OCI-LY1 (cell line): ENCODE measurements around the gene TMPO.

Source experiments
- CTCF ChIP-seq: fragments of 200-600 bp; sonication (generic), shearing (Covaris generic); IDR thresholded peaks from 2 replicates; pipeline ENCODE4 v1.5.1; 2017; ENCODE audit warnings: mild to moderate bottlenecking, antibody characterized with exemption, low read length, moderate library complexity, mixed read lengths
- EZH2 ChIP-seq: fragments of 200-600 bp; sonication (generic), shearing (Covaris generic); IDR thresholded peaks from 2 replicates; pipeline ENCODE4 v1.8.0; 2017; ENCODE audit warnings: borderline replicate concordance, mixed run types, mild to moderate bottlenecking, antibody characterized with exemption, low read length, moderate library complexity, mixed read lengths

GRCh38 chr12:98549371-98550110, 34.2 kb downstream of the TMPO start:
- TF ChIP-seq CTCF (no peak), EZH2 (no peak)
